Measurements from ENCODE around the gene LRRC8D. TPM values are rescaled to one million over a fixed set of nuclear protein-coding genes. Genes with fewer than 3 reads are reported as not detected.

The LRRC8D gene
- total RNA-seq, 4 donors from 2014 or later = 8.7 to 19.1 (median 10.9) TPM

- no peaks in the 10 kb centered on the region for H3K27me3 ChIP-seq
- TF ChIP-seq POLR2A (IDR thresholded peaks at IDR 0.05) (no peak), CTCF (IDR thresholded peaks at IDR 0.05) (no peak)
- no peak for DNase-seq
- H3K9me3 ChIP-seq = no peaks in the 10 kb centered on the region
- no peaks in the 10 kb centered on the region for H3K36me3 ChIP-seq
- H3K4me1 ChIP-seq = peaks cover 0 to 14% (median 0%) of the 10 kb centered on the region in 3 donors
- H3K4me3 ChIP-seq = no peak overlapping the region
- 27 to 32% methylated on average over 1 of the region's 1 CpG for WGBS, 2 donors
- H3K27ac ChIP-seq = no peak overlapping the region
- intact Hi-C loops (cut with DNase I) = no loop called here
Observed at GRCh38 chr1:89971600-89971999, 150.8 kb downstream of the LRRC8D start.

- Histone ChIP-seq H3K4me1 (peaks cover 0 to 12% (median 0%) of the 10 kb centered on the region in 3 donors), H3K9me3 (no peaks in the 10 kb centered on the region), H3K36me3 (no peaks in the 10 kb centered on the region), H3K27me3 (no peaks in the 10 kb centered on the region), H3K4me3 (no peak overlapping the region), H3K27ac (no peak overlapping the region)
- TF ChIP-seq CTCF (IDR thresholded peaks at IDR 0.05) (no peak), POLR2A (IDR thresholded peaks at IDR 0.05) (no peak)
- intact Hi-C loops (cut with DNase I) = no loop called here
- DNase-seq = no peak
Observed at GRCh38 chr1:89972024-89972423, 151.2 kb downstream of the LRRC8D start.

GRCh38 chr1:89973471-89974127, 152.8 kb downstream of the LRRC8D start:
- Histone ChIP-seq H3K4me1 (peaks cover 0 to 12% (median 0%) of the 10 kb centered on the region in 3 donors), H3K36me3 (no peaks in the 10 kb centered on the region), H3K9me3 (no peaks in the 10 kb centered on the region), H3K27ac (no peak overlapping the region), H3K4me3 (no peak overlapping the region), H3K27me3 (no peaks in the 10 kb centered on the region)
- WGBS, 2 donors = 87% methylated on average over 6 of the region's 8 CpGs
- DNase-seq = no peak
- intact Hi-C loops (cut with DNase I) = no loop called here
- TF ChIP-seq CTCF (IDR thresholded peaks at IDR 0.05) = no peak
- TF ChIP-seq POLR2A (IDR thresholded peaks at IDR 0.05) = no peak

- 88 to 94% methylated on average over 4 of the region's 4 CpGs for WGBS, 2 donors
- intact Hi-C loops (cut with DNase I) = no loop called here
- TF ChIP-seq POLR2A (IDR thresholded peaks at IDR 0.05) (no peak), CTCF (IDR thresholded peaks at IDR 0.05) (no peak)
Observed at GRCh38 chr1:89974256-89974655, 153.4 kb downstream of the LRRC8D start.

GRCh38 chr1:89974696-89975470, 154.1 kb downstream of the LRRC8D start:
- peaks cover 0 to 12% (median 0%) of the 10 kb centered on the region in 3 donors for H3K4me1 ChIP-seq
- intact Hi-C loops (cut with DNase I) = no loop called here
- DNase-seq = no peak
- TF ChIP-seq POLR2A (IDR thresholded peaks at IDR 0.05) (no peak), CTCF (IDR thresholded peaks at IDR 0.05) (no peak)
- no peaks in the 10 kb centered on the region for H3K27me3 ChIP-seq
- H3K36me3 ChIP-seq = no peaks in the 10 kb centered on the region
- no peak overlapping the region for H3K27ac ChIP-seq
- WGBS, 2 donors = 51 to 61% methylated on average over 4 of the region's 4 CpGs
- no peaks in the 10 kb centered on the region for H3K9me3 ChIP-seq
- H3K4me3 ChIP-seq = no peak overlapping the region

More at GRCh38 chr1:89974256-89974655, 153.4 kb downstream of the LRRC8D start:
- Histone ChIP-seq H3K4me3 (no peak overlapping the region), H3K4me1 (peaks cover 0 to 12% (median 0%) of the 10 kb centered on the region in 3 donors), H3K36me3 (no peaks in the 10 kb centered on the region), H3K9me3 (no peaks in the 10 kb centered on the region), H3K27ac (no peak overlapping the region), H3K27me3 (no peaks in the 10 kb centered on the region)
- DNase-seq = no peak

All from esophagus squamous epithelium (tissue), 5 donors.